IMR-90 (cell line): ENCODE measurements around the gene FAM98B. TPM values are rescaled to one million over a fixed set of nuclear protein-coding genes. Genes with fewer than 3 reads are reported as not detected.

Experiments
- ATAC-seq: fragments of 200-7000 bp; cut with Tn5 transposase; 2 replicates; pipeline ENCODE4 v1.9.1; 2020; ENCODE audit warnings: low read depth, mild to moderate bottlenecking, moderate library complexity
- BruUV-seq: library from RNA; stranded (reverse); fragments of 400-500 nt; replicated peaks from 2 replicates; lab custom pipeline; 2021; lab: Mats Ljungman, UMichigan
- CTCF ChIA-PET: fragments of 300-600 bp; formaldehyde crosslinking; extraction: SDS; loops from one replicate; lab custom pipeline; 2021; ENCODE audit warnings: antibody characterized with exemption; lab: Yijun Ruan, JAX
- POLR2A ChIA-PET: fragments of 300-600 bp; sonication (Branson Sonifier 250); formaldehyde crosslinking; loops from one replicate; lab custom pipeline; 2022; ENCODE audit warnings: antibody characterized with exemption; ENCODE audit not compliant: unreplicated experiment; lab: Charles Lee
- DNase-seq: peaks from one replicate; pipeline ENCODE4 v3.0.0; 2013
- H2AFZ ChIP-seq: replicated peaks from 2 replicates; pipeline ENCODE3; 2013; ENCODE audit warnings: low read length, mild to moderate bottlenecking; ENCODE audit not compliant: poor library complexity
- H2AK5ac ChIP-seq: 2 replicates; pipeline ENCODE4 v1.6.1; 2013; ENCODE audit warnings: low read depth, low read length, inconsistent platforms
- H2AK9ac ChIP-seq: replicated peaks from 2 replicates; pipeline ENCODE3; 2013; ENCODE audit warnings: mild to moderate bottlenecking, low read depth, low read length, moderate library complexity; ENCODE audit not compliant: poor library complexity
- H2BK120ac ChIP-seq: 2 replicates; pipeline ENCODE4 v1.6.1; 2013; ENCODE audit warnings: low read depth, low read length, inconsistent platforms
- H2BK15ac ChIP-seq: 3 replicates; pipeline ENCODE4 v1.6.1; 2013; ENCODE audit warnings: low read depth, low read length, inconsistent platforms
- H2BK20ac ChIP-seq: 2 replicates; pipeline ENCODE4 v1.6.1; 2013; ENCODE audit warnings: low read depth, mild to moderate bottlenecking, inconsistent platforms, low read length, moderate library complexity
- H2BK5ac ChIP-seq: 2 replicates; pipeline ENCODE4 v1.6.1; 2013; ENCODE audit warnings: mild to moderate bottlenecking, low read depth, low read length, inconsistent platforms; ENCODE audit not compliant: poor library complexity, severe bottlenecking
- H3K14ac ChIP-seq: replicated peaks from 2 replicates; pipeline ENCODE4 v1.6.1; 2013; ENCODE audit warnings: low read depth, low read length, inconsistent platforms
- H3K18ac ChIP-seq: 2 replicates; pipeline ENCODE4 v1.6.1; 2013; ENCODE audit warnings: low read depth, low read length, control low read depth
- H3K23ac ChIP-seq: 2 replicates; pipeline ENCODE4 v1.6.1; 2013; ENCODE audit warnings: low read depth, low read length, inconsistent platforms
- H3K27ac ChIP-seq: 2 replicates; pipeline ENCODE4 v1.5.1; 2013; ENCODE audit warnings: mild to moderate bottlenecking, control low read depth, low read length; ENCODE audit not compliant: insufficient read depth
- H3K27me3 ChIP-seq: 2 replicates; pipeline ENCODE4 v1.6.1; 2013; ENCODE audit warnings: low read length; ENCODE audit not compliant: control insufficient read depth, insufficient read depth
- H3K36me3 ChIP-seq: 2 replicates; pipeline ENCODE4 v1.6.1; 2013; ENCODE audit warnings: low read length, mixed read lengths; ENCODE audit not compliant: control insufficient read depth, insufficient read depth
- H3K4ac ChIP-seq: 2 replicates; pipeline ENCODE4 v1.6.1; 2013; ENCODE audit warnings: low read depth, low read length, inconsistent platforms
- H3K4me1 ChIP-seq: 2 replicates; pipeline ENCODE4 v1.6.1; 2013; ENCODE audit warnings: low read length, mixed read lengths; ENCODE audit not compliant: control insufficient read depth, insufficient read depth
- H3K4me2 ChIP-seq: 2 replicates; pipeline ENCODE4 v1.6.1; 2013; ENCODE audit warnings: low read depth, mild to moderate bottlenecking, control low read depth, low read length, moderate library complexity
- H3K4me3 ChIP-seq: 2 replicates; pipeline ENCODE4 v1.5.1; 2013; ENCODE audit warnings: low read depth, mild to moderate bottlenecking, control low read depth, low read length, moderate library complexity; ENCODE audit not compliant: insufficient read depth
- H3K56ac ChIP-seq: 2 replicates; pipeline ENCODE4 v1.6.1; 2013; ENCODE audit warnings: low read length, inconsistent platforms; ENCODE audit not compliant: insufficient read depth; ENCODE audit errors: extremely low read depth
- H3K79me1 ChIP-seq, 2 experiments: 2 replicates each; pipeline ENCODE4 v1.6.1; 2013; ENCODE audit warnings: low read length in 2 of 2, inconsistent platforms in 1 of 2, low read depth in 1 of 2
- H3K9ac ChIP-seq: 2 replicates; pipeline ENCODE4 v1.6.1; 2013; ENCODE audit warnings: low read depth, low read length, control low read depth
- H3K9me1 ChIP-seq: 2 replicates; pipeline ENCODE4 v1.6.1; 2013; ENCODE audit warnings: low read length, inconsistent platforms; ENCODE audit not compliant: insufficient read depth
- H3K9me3 ChIP-seq: 2 replicates; pipeline ENCODE4 v1.6.1; 2013; ENCODE audit warnings: low read length; ENCODE audit not compliant: control insufficient read depth, insufficient read depth
- H4K20me1 ChIP-seq: 2 replicates; pipeline ENCODE4 v1.6.1; 2013; ENCODE audit warnings: low read length, inconsistent platforms; ENCODE audit not compliant: insufficient read depth
- H4K5ac ChIP-seq: 2 replicates; pipeline ENCODE4 v1.6.1; 2013; ENCODE audit warnings: mild to moderate bottlenecking, low read depth, low read length, control low read depth
- H4K8ac ChIP-seq, 2 experiments: 2 replicates each; pipeline ENCODE4 v1.6.1; 2013; ENCODE audit warnings: low read depth in 2 of 2, low read length in 2 of 2, control low read depth in 1 of 2, inconsistent platforms in 1 of 2
- H4K91ac ChIP-seq: 2 replicates; pipeline ENCODE4 v1.6.1; 2013; ENCODE audit warnings: low read depth, low read length, inconsistent platforms; ENCODE audit not compliant: insufficient read depth
- BHLHE40 ChIP-seq: fragments of 150-350 bp; IDR thresholded peaks from 2 replicates; pipeline ENCODE4 v1.6.1; 2016; ENCODE audit warnings: mild to moderate bottlenecking, low read depth, low read length
- CEBPB ChIP-seq: IDR thresholded peaks from 2 replicates; pipeline ENCODE4 v1.6.1; 2012; ENCODE audit warnings: low read depth, low read length, improper control_type of control experiment
- CHD1 ChIP-seq: IDR thresholded peaks from 2 replicates; pipeline ENCODE4 v1.6.1; 2012; ENCODE audit warnings: low read depth, low read length, improper control_type of control experiment
- CTCF ChIP-seq: conservative IDR thresholded peaks from 2 replicates; pipeline ENCODE4 v1.5.1; 2012; ENCODE audit warnings: mild to moderate bottlenecking, low read depth, low read length, improper control_type of control experiment
- ELK1 ChIP-seq: fragments of 150-350 bp; IDR thresholded peaks from 2 replicates; pipeline ENCODE4 v1.6.1; 2016; ENCODE audit warnings: low read depth, mild to moderate bottlenecking, low read length, moderate library complexity, borderline replicate concordance
- FOS ChIP-seq: fragments of 150-350 bp; IDR thresholded peaks from 2 replicates; pipeline ENCODE4 v1.6.1; 2016; ENCODE audit warnings: low read depth, low read length
- MAZ ChIP-seq: IDR thresholded peaks from 2 replicates; pipeline ENCODE4 v1.6.1; 2012; ENCODE audit warnings: low read depth, mild to moderate bottlenecking, low read length, improper control_type of control experiment, moderate library complexity, borderline replicate concordance
- MXI1 ChIP-seq: IDR thresholded peaks from 2 replicates; pipeline ENCODE4 v1.6.1; 2012; ENCODE audit warnings: low read depth, mild to moderate bottlenecking, low read length, moderate library complexity, borderline replicate concordance
- NFE2L2 ChIP-seq: fragments of 150-350 bp; IDR thresholded peaks from 2 replicates; pipeline ENCODE4 v1.6.1; 2016; ENCODE audit warnings: low read depth, mild to moderate bottlenecking, low read length
- POLR2A ChIP-seq: IDR thresholded peaks from 2 replicates; pipeline ENCODE4 v1.6.1; 2012; ENCODE audit warnings: mild to moderate bottlenecking, low read depth, low read length
- RCOR1 ChIP-seq: IDR thresholded peaks from 2 replicates; pipeline ENCODE4 v1.6.1; 2012; ENCODE audit warnings: mild to moderate bottlenecking, low read length, improper control_type of control experiment; ENCODE audit not compliant: insufficient replicate concordance
- RFX5 ChIP-seq: IDR thresholded peaks from 2 replicates; pipeline ENCODE4 v1.8.0; 2012; ENCODE audit warnings: low read depth, mild to moderate bottlenecking, low read length, moderate library complexity
- SMC3 ChIP-seq: fragments of 150-350 bp; IDR thresholded peaks from 2 replicates; pipeline ENCODE4 v1.6.1; 2016; ENCODE audit warnings: low read depth, mild to moderate bottlenecking, antibody characterized with exemption, low read length, moderate library complexity
- USF2 ChIP-seq: fragments of 150-350 bp; IDR thresholded peaks from 2 replicates; pipeline ENCODE4 v1.6.1; 2017; ENCODE audit warnings: mild to moderate bottlenecking, antibody characterized with exemption, low read length, low read depth
- WGBS, 2 experiments: methylation state at CpG; one replicate each; pipeline versions ENCODE4 v1.1.5 to v1.1.7; 2013; ENCODE audit warnings: missing lambda C conversion rate in 2 of 2; ENCODE audit not compliant: insufficient read length in 1 of 2; ENCODE audit errors: extremely low coverage in 2 of 2; 5-methylcytosine and 5-hydroxymethylcytosine counted together
- dilution Hi-C: fragments of 300-500 bp; cut with HindIII; formaldehyde crosslinking; loops from one replicate; pipeline ENCODE4 v1.14.3; 2018; ENCODE audit warnings: low sequenced_read_pairs; ENCODE audit not compliant: unreplicated experiment
- in situ Hi-C: fragments of 300-500 bp; cut with MboI; formaldehyde crosslinking; loops from 3 replicates; pipeline ENCODE4 v1.14.3; 2019; ENCODE audit warnings: low sequenced_read_pairs, inconsistent platforms, mixed read lengths
- intact Hi-C: fragments of 100-400 bp; cut with micrococcal nuclease; formaldehyde crosslinking; loops from 2 replicates; pipeline ENCODE4 v1.10.0; 2022
- polyA plus RNA-seq, 3 experiments: library from polyadenylated mRNA; depleted of rRNA; stranded (reverse); fragments of >200 nt; gene quantifications; 2 replicates each; pipeline ENCODE4 v1.2.3, GENCODE V29; 2012; ENCODE audit warnings: low replicate concordance in 1 of 3
- total RNA-seq: library from RNA; depleted of rRNA; stranded (reverse); fragments of >200 nt; gene quantifications from 2 replicates; pipeline ENCODE4 v1.2.3, GENCODE V29; 2012

The FAM98B gene
- total and polyA plus RNA-seq, 2 of the 4 experiments (the other 2 are of a cell fraction), result 2.7 to 12.2 TPM

GRCh38 chr15:38535491-38536200 is 81.7 kb downstream of the FAM98B start:
- Histone ChIP-seq H2AFZ (peak overlapping the region; percentile 24), H3K4me2 (no peak overlapping the region), H3K56ac (no peak overlapping the region), H3K4ac (peak overlapping the region; percentile 68), H3K4me1 (peaks cover 15% of the 10 kb centered on the region), H3K27ac (peak overlapping the region; percentile 36; the same call in 1 of the 2 replicates), H2BK20ac (peak overlapping the region; percentile 58), H3K18ac (peak overlapping the region; percentile 85), H4K91ac (peak overlapping the region; percentile 65), H4K8ac (peak overlapping the region; percentile 39; a peak in 2 of 4 replicates), H3K79me1 (no peaks in the 10 kb centered on the region), H3K23ac (no peak overlapping the region), H4K5ac (peak overlapping the region; percentile 80; the same call in 1 of the 2 replicates), H4K20me1 (no peaks in the 10 kb centered on the region), H3K36me3 (no peaks in the 10 kb centered on the region), H3K9me1 (peaks cover 5% of the 10 kb centered on the region; the same call in 1 of the 2 replicates), H2BK120ac (peak overlapping the region; percentile 72), H2BK15ac (peak overlapping the region; percentile 63; the same call in 2 of the 3 replicates), H3K9ac (no peak overlapping the region), H3K9me3 (no peaks in the 10 kb centered on the region), H2AK9ac (no peak overlapping the region), H3K4me3 (no peak overlapping the region), H3K27me3 (no peaks in the 10 kb centered on the region), H2BK5ac (peak overlapping the region; percentile 53), H2AK5ac (peak overlapping the region; percentile 61), H3K14ac (peak overlapping the region; percentile 50; the same call in 1 of the 2 replicates)
- POLR2A ChIA-PET, result interaction anchor here (0.5 kb wide), 1 partner anchor 359 kb away, joined by 3 read pairs; no protein-coding TSS in a partner anchor
- intact Hi-C loops (loop anchor here (2.0 to 5.0 kb wide), 2 partner anchors 19 to 63 kb away; no protein-coding TSS in a partner anchor), dilution Hi-C loops (no loop called here), in situ Hi-C loops (no loop called here)
- CTCF ChIA-PET, result interaction anchor here (1.1 kb wide), 1 partner anchor 17 kb away, joined by 5 read pairs; no protein-coding TSS in a partner anchor
- ATAC-seq, result no peak; the same call in 1 of the 2 replicates
- peak; percentile 60 for DNase-seq
- WGBS, 2 experiments, result 100% methylated on average over 1 of the region's 8 CpGs; no CpG with 5 or more reads in 1 of the 2 experiments
- no TSS peak for BruUV-seq
- TF ChIP-seq USF2 (no peak), CEBPB (no peak), RFX5 (no peak), POLR2A (no peak), MXI1 (no peak), RCOR1 (no peak), CTCF (no peak), MAZ (no peak), SMC3 (no peak), NFE2L2 (no peak), CHD1 (no peak), ELK1 (no peak), BHLHE40 (no peak), FOS (no peak)
